ENCODE measurements around the gene CKMT1A.
"Not testable (repeated sequence)": the region's sequence is repeated elsewhere in the genome, so short reads cannot be mapped to it uniquely, and the experiment has no call there.

Gene CKMT1A

DNA sequence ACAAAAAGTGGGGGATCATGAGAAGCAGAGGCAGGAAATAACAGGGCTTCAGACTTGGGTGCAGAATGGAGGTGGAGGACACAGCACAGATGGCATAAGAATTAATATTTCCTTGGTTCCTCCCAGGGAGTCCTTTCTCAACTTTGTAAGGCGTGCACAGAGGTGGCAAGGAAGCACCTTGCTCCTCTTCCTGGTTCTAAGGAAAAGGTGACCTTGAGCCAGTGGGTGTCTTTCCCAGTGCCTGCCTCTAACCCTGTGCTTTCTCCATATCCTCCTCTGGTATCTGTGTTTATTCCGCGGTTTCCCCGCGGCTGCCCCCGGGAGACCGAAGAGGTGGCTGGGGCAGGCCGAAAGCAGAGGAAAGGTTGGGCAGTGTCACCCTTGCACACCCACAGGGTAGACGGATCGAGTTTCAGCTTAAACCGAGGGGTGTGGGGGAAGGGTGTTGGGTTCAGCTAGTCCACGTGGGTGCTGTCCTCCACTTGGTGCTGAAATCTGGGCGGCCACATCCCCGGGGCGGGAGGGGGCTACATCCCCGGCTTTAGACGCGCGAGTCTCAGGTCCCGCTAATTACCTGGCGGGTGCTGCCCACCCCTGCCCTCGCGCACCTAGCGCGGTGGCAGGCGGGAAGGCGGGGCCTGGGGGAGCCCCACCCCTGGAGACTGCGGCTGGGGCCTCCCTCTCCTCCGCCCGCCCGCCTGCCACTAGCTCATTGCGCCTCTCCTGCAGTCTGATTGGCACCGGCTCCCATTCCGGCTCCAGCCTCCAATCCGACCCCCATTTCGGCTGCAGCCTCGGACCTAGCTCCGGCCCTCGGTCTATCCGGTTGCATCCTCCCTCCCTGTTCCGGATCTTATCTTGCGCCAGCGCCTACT lies at the start of gene CKMT1A:
Gene CKMT1A, plus strand, starts transcription at position 712 of the 875 bp plus-strand sequence. CDS start 192 bp downstream, outside the sequence.
- DNase-seq (ENCODE audit: low spot score); in situ Hi-C loops (cut with MboI; ENCODE audit: low sequenced_read_pairs, unreplicated experiment): not testable (repeated sequence)

DNA sequence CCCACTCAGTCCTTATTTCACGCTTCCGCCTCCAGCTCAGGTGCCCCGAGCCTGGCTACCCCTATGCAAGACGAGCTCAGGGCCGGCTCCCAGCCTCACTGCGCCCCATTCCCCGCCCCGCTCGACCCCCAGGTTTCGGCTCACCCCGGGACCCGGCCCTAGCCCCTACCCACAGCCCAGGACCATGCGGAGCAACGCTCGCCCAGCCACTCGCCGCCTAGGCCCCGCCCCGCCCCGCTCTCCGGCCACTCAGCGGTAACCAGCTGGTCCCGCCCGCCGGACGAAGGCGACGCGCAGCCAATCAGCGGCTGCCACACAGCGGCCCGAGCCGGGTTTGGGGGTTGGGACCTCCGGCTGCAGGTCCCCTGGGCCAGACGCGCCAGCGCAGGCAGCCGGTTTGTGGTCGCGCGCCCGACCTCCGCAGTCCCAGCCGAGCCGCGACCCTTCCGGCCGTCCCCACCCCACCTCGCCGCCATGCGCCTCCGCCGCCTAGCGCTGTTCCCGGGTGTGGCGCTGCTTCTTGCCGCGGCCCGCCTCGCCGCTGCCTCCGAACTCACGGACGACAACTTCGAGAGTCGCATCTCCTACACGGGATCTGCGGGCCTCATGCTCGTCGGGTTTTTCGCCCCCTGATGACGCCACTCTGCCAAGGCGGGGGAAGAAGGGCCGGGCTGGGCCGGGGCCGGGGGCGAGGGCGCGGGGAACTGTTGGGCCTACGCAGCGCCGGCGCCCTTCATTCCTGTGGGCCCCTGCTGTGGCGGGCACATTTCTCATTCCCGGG lies 44.8 kb upstream of the CKMT1A start, which contains the start of gene CATSPER2:
Gene CATSPER2, minus strand, starts transcription at position 196 of the 781 bp plus-strand sequence. CDS start 783 bp downstream, outside the sequence.
- DNase-seq (ENCODE audit: low spot score): no peak
- in situ Hi-C loops (cut with MboI; ENCODE audit: low sequenced_read_pairs, unreplicated experiment): no loop called here
- TF ChIP-seq, protein P1, sequence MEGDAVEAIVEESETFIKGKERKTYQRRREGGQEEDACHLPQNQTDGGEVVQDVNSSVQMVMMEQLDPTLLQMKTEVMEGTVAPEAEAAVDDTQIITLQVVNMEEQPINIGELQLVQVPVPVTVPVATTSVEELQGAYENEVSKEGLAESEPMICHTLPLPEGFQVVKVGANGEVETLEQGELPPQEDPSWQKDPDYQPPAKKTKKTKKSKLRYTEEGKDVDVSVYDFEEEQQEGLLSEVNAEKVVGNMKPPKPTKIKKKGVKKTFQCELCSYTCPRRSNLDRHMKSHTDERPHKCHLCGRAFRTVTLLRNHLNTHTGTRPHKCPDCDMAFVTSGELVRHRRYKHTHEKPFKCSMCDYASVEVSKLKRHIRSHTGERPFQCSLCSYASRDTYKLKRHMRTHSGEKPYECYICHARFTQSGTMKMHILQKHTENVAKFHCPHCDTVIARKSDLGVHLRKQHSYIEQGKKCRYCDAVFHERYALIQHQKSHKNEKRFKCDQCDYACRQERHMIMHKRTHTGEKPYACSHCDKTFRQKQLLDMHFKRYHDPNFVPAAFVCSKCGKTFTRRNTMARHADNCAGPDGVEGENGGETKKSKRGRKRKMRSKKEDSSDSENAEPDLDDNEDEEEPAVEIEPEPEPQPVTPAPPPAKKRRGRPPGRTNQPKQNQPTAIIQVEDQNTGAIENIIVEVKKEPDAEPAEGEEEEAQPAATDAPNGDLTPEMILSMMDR (IDR thresholded peaks at IDR 0.05; ENCODE audit: borderline replicate concordance, control extremely low read depth, extremely low read depth, insufficient read depth, missing control alignments): no peak

DNA sequence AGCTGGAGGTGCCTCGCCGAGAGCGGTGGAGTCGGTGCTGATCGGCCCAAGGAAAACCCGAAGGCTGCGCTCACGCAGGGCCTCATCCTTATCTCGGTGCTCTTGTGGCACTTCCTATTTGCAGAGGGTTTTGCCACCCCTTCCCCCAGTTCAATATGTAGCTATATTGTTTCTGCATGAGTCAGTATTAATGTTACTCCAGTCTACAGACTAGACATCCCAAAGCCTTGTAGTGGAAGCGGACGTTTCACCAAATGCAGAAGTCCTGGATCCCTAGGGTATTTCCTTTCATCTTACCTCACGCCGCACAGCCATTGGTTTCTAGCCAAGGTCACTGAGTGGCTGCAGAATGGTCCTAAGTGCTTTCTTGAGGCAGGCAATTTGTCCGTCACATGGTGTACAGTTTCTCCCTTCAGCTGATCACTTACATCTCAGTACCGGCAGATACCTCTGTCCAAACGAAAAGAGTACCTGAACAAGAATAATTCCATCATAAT lies 44.2 kb upstream of the CKMT1A start:
- DNase-seq (ENCODE audit: low spot score); in situ Hi-C loops (cut with MboI; ENCODE audit: low sequenced_read_pairs, unreplicated experiment): not testable (repeated sequence)

DNA sequence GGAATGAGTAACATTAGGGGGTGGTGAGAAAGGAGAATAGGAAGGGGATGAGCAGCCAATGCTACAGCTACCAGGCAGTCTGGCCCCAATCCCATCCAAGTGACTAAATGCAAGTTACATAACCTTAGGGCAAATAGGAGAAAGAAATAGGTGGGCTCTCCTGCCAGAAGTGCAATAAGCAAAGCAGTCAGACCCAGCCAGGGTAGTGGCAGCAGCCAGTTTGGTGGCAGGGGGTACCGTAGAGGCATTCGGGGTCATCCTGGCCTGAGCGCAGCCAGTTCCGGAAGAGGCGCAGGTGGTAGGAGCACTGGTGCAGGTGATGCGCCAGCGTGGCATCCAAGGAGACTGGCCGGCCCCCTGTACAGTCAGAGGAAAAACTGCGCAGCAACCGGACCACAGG lies 33.9 kb upstream of the CKMT1A start:
- in situ Hi-C loops (cut with MboI; ENCODE audit: low sequenced_read_pairs, unreplicated experiment); DNase-seq (ENCODE audit: low spot score): not testable (repeated sequence)

DNA sequence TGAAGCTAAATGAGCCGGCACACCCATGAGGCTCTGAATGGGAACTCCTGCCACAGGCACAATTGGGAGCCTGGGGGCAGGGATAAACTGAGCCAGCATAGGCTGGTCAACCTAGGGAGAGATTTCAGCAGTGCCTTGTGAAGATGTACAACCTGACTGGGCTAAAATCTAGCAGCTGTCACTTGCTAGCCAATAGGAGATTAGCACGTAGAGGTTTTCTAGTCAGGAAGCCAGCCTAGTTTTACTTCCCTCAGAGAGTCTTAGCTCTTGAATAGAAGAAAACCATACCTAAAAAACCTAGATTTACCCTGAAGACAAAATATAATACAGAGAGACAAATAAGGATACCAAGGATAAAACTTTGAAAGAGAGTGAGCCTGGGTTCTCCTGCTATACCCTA lies 31.4 kb upstream of the CKMT1A start:
- in situ Hi-C loops (cut with MboI; ENCODE audit: low sequenced_read_pairs, unreplicated experiment); DNase-seq (ENCODE audit: low spot score): not testable (repeated sequence)

DNA sequence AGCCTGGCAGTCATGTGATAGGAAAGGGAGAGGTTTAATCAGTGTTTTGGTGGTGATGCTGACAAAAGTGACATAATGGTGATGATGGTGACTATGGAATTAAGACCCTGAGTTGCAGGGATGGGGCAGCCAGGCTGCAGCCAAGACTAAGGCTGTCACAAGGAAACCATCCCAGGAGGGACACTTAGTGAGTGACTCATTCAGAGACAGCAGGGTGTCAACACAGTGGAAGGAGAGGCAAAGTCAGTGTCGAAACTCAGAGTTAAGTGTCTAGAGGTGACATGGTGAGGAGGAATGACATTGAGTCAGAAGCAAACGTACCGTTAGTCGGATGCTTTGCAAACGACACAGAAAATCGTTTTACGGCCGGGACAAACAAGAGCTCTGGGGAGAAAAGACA lies 30.3 kb upstream of the CKMT1A start:
- DNase-seq (ENCODE audit: low spot score); in situ Hi-C loops (cut with MboI; ENCODE audit: low sequenced_read_pairs, unreplicated experiment): not testable (repeated sequence)

DNA sequence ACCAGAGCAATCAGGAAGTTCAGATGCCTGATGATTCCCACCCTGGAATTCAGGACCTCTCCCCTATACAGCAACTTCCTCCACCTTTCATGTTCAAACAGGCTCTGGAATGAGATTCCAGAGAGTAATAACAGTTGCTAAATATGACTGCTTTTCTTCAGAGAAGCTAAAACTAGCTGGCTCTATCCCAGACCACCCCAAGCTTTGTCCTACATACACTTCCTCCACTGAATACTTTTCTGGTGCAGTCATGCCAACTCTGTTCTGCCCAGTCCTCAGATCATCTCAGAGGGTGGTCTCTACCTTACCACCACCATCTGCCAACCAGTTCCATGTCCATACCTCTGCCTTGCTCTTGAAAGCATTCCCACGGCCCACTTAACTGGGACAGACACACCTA lies 27.5 kb upstream of the CKMT1A start:
- DNase-seq (ENCODE audit: low spot score); in situ Hi-C loops (cut with MboI; ENCODE audit: low sequenced_read_pairs, unreplicated experiment): not testable (repeated sequence)

DNA sequence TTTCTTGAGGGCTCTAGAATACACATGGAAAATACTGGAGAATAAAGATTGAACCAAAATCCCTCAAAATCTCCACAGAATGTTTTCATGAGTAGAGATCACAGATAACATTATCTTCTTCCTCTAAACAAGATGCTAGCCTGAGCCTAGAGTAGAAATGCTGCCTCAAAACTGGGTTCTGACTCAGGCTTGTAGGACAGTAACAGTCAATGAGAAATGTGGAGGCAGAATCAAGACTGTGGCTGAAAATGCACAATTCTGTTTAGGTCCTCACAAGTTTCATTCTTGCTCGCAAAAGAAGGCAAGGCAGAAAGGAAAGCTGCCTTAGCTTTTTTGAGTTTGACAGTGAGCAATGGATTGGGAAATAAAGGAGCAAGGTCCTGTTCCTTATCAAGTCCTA lies 19.5 kb upstream of the CKMT1A start:
- DNase-seq (ENCODE audit: low spot score); in situ Hi-C loops (cut with MboI; ENCODE audit: low sequenced_read_pairs, unreplicated experiment): not testable (repeated sequence)

DNA sequence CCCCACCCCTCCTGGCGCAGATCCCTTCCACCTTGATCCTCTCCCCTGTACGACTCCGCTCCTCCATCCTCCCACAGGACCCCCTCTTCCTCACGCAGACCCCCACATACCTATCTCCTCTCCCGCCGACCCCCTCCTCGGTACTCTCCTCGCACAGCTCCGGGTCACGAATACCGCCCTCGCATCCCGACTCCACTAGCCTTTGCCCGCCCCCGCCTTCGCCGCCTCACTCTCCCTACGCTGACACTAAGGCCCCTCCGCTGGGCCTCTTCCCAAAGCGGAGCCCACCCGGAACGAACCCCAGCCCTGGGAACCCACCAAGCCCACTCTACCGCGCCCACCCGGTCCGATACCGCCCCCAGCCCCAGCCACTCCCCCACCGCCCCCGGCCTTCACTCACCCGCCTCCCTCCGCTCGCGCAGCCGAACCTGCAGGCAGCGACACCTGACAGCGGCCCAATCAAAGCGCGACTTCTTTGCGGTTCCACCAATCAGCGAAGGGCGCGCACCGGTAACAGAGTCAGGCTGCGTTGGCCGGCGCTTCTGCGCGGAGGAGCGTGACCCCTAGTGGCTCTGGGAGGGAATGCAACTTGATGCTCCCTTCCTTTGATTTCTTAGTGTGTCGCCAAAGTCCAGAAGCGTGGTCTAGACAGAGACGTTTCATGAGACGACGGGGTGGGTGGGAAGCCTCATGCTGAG lies 3.9 kb upstream of the CKMT1A start:
- DNase-seq (ENCODE audit: low spot score); in situ Hi-C loops (cut with MboI; ENCODE audit: low sequenced_read_pairs, unreplicated experiment): not testable (repeated sequence)

DNA sequence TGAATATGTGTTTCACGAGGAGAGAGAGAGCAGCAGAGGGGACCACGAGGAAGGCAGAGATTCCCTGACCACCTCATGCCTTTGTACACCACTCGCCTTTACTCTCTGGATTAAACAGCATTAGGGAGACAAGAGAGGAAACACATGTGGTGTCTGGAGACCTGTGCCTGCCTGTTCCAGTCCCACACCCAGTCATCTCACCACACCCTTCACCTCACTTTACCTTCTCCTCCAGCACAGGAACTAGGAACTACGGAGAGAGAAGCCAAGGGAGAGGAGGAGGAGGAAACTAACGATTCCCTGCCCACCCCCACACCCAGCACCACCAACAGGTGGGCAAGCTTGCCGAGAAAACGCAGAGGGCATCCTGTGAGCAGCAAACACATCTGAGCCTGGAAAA lies 980 bp upstream of the CKMT1A start:
- DNase-seq (ENCODE audit: low spot score); in situ Hi-C loops (cut with MboI; ENCODE audit: low sequenced_read_pairs, unreplicated experiment): not testable (repeated sequence)

DNA sequence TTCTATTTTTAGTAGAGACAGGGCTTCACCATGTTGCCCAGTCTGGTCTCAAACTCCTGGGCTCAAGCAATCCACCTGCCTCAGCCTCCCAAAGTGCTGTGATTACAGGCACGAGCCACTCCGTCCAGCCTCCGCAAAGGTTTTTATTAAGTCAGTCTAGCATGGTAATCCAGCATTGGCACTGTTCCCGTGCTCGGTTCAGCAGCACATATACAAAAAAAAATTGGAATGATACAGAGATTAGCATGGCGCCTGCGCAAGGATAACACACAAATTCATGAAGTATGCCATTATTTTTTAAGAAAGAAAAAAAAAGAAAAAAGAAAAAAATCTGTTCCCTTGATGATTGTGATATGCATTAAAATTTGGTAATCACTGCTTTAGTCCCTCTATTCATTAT lies 8.5 kb downstream of the CKMT1A start:
- in situ Hi-C loops (cut with MboI; ENCODE audit: low sequenced_read_pairs, unreplicated experiment): no loop called here
- DNase-seq (ENCODE audit: low spot score): no peak
- TF ChIP-seq, protein P1 (IDR thresholded peaks at IDR 0.05; ENCODE audit: borderline replicate concordance, control extremely low read depth, extremely low read depth, insufficient read depth, missing control alignments): no peak

Data from GM13976 (cell line).